ENCODE results near the gene TREX2. TPM values are rescaled to one million over a fixed set of nuclear protein-coding genes. Genes with fewer than 3 reads are reported as not detected.
A peak's percentile ranks its signal among the peaks of the same experiment; 100 is the strongest.

The TREX2 gene
- total RNA-seq, 4 donors from 2014 or later, result 1.4 to 3.2 (median 2.9) TPM; not detected in 1

DNA sequence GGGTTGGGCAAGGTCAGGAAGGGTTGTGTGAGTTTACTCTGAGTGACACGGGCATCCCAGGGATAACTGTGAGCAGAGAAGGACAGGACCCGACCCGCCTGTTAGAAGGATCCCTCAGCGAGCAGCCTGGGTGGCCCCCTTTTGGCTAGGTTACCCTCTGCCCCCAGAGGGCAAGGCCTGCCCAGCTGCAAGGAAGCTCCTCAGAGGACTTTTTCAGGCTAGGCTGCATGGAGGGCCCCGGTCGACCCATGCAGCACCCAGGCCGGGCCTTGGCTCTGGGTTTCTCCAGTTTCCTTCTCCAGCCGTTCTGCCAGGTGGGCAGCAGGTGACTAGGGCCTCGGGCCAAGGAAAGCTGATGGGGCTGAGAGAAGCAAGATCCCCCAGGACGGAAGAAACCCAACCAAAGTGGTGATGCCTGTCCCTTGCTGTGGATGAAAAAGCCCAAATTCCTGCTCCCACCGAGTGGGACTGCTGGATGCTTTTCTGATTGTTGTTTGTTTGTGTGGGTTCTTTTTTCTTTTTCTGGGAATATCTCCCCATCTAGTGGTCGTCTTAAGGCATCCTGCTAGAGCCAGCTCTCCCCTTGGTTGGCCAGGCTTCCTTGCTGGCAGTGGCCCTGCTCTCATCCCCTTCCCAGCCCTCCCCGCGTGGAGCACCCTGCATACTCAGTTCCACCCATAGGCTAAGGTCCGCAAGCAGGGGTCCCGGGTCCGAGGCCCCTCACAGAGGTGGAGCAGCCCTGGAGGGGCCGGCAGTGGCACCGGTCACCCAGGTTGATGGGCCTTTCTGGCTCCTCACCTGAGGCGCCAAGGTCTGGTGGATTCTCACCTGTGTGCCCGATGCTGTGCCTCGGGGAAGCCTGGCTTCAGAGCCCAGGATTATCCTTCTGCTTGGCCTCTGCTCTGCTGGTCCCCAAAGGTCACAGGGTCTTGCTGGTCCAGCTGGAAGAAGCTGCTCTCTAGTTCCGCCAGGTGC, 32.8 kb downstream of the TREX2 start:
- no peak for DNase-seq
- Histone ChIP-seq H3K4me1 (no peaks in the 10 kb centered on the region), H3K27ac (peak overlapping the region in 1 of 2 donors; percentile 4), H3K27me3 (no peaks in the 10 kb centered on the region), H3K4me3 (peak overlapping the region in 1 of 2 donors; percentile 43), H3K9me3 (no peaks in the 10 kb centered on the region), H3K36me3 (no peaks in the 10 kb centered on the region)
- TF ChIP-seq CTCF (IDR thresholded peaks at IDR 0.05) (peak in 2 of 4 experiments; percentile 7 to 28), POLR2A (IDR thresholded peaks at IDR 0.05) (no peak)
- intact Hi-C loops (cut with DNase I; ENCODE audit: low total_unique reads), result no loop called here

- no peaks in the 10 kb centered on the region for H3K4me1 ChIP-seq
- no peak for DNase-seq
- no peaks in the 10 kb centered on the region for H3K27me3 ChIP-seq
- intact Hi-C loops (cut with DNase I; ENCODE audit: low total_unique reads), result no loop called here
- H3K9me3 ChIP-seq, result no peaks in the 10 kb centered on the region
- TF ChIP-seq CTCF (IDR thresholded peaks at IDR 0.05) (no peak), POLR2A (IDR thresholded peaks at IDR 0.05) (no peak)
- H3K27ac ChIP-seq, result peak overlapping the region in 1 of 2 donors; percentile 4
- H3K4me3 ChIP-seq, result peak overlapping the region; percentile 43 to 50
- H3K36me3 ChIP-seq, result no peaks in the 10 kb centered on the region
These were observed 33.8 kb downstream of the TREX2 start for GRCh38 chrX:153411988-153412574.

DNA sequence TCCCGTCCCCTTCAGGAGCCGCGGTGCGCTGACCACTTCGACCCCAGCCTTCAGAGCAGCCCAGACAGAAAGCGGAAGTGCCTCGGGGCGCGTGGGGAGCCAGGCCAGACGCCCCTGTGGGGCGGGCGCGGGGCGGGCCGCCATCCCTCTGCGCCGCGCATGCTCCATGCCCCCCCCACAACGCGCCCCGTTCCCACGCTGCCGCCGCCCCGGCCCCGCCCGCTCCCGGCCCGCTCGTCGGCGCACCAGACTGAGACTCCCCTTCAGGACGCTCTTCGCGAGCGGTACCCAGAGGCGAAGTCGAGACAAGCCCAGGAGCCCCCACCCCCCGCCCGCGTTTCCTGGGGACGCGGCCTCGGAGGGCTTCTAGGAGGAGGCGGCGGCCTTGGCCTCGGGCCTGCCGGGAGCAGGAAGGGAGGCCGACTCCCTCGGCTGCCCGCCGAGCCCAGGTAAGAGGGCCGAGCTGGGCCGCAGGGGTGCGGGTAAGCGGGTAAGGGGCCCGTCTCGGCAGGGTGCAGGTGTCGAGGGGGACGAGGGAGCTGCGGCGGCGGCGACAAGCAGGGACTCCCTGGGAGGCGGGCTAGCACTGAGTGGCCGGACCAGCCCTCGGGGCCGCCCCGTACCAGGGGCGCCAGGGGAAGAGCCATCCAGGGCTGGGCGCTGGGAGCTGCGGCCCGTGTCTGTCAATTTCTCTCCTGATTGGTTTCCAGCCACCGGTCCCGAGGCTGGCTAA, 34.4 kb downstream of the TREX2 start, which contains the start of gene ZFP92:
Gene ZFP92, plus strand, starts transcription at position 218 of the 733 bp plus-strand sequence. CDS start 6,851 bp downstream, outside the sequence.
- H3K4me1 ChIP-seq, result no peaks in the 10 kb centered on the region
- TF ChIP-seq POLR2A (IDR thresholded peaks at IDR 0.05) (no peak), CTCF (IDR thresholded peaks at IDR 0.05) (no peak)
- no peaks in the 10 kb centered on the region for H3K36me3 ChIP-seq
- intact Hi-C loops (cut with DNase I; ENCODE audit: low total_unique reads), result no loop called here
- H3K4me3 ChIP-seq, result peak within 1 kb of the TSS; percentile 43 to 50
- H3K9me3 ChIP-seq, result no peaks in the 10 kb centered on the region
- peak in 1 of 2 donors; percentile 40 for DNase-seq
- peak within 1 kb of the TSS in 1 of 2 donors; percentile 26 for H3K27ac ChIP-seq
- no peaks in the 10 kb centered on the region for H3K27me3 ChIP-seq

GRCh38 chrX:153410888-153411254, 35.0 kb downstream of the TREX2 start:
- Histone ChIP-seq H3K4me3 (peak overlapping the region; percentile 43 to 50), H3K9me3 (no peaks in the 10 kb centered on the region), H3K27me3 (no peaks in the 10 kb centered on the region), H3K4me1 (no peaks in the 10 kb centered on the region), H3K36me3 (no peaks in the 10 kb centered on the region), H3K27ac (peak overlapping the region in 1 of 2 donors; percentile 3)
- DNase-seq, result no peak
- intact Hi-C loops (cut with DNase I; ENCODE audit: low total_unique reads), result no loop called here
- no peak for TF ChIP-seq POLR2A (IDR thresholded peaks at IDR 0.05)
- no peak for TF ChIP-seq CTCF (IDR thresholded peaks at IDR 0.05)
